ENCODE measurements around the gene GLE1.

GRCh38 chr9:128565578-128565977 lies 61.1 kb downstream of the GLE1 start:
- TF ChIP-seq EZH2 (IDR thresholded peaks at IDR 0.05; ENCODE audit: low read depth) (no peak), CTCF (conservative IDR thresholded peaks at IDR 0.05) (no peak)
